OCI-LY1 (cell line): ENCODE results near the gene CCR6.

Experiments used
- CTCF ChIP-seq: fragments of 200-600 bp; sonication (generic), shearing (Covaris generic); IDR thresholded peaks from 2 replicates; pipeline ENCODE4 v1.5.1; 2017; ENCODE audit warnings: mild to moderate bottlenecking, antibody characterized with exemption, low read length, moderate library complexity, mixed read lengths
- EZH2 ChIP-seq: fragments of 200-600 bp; sonication (generic), shearing (Covaris generic); IDR thresholded peaks from 2 replicates; pipeline ENCODE4 v1.8.0; 2017; ENCODE audit warnings: borderline replicate concordance, mixed run types, mild to moderate bottlenecking, antibody characterized with exemption, low read length, moderate library complexity, mixed read lengths

- TF ChIP-seq CTCF (no peak), EZH2 (no peak)
These were observed 31.4 kb downstream of the CCR6 start for GRCh38 chr6:167154291-167154690.
